VCaP (cell line): Measurements from ENCODE around the gene ZSCAN9.

Experiments
- H3K27ac ChIP-seq: fragments of 450-650 bp; 2 replicates; pipeline ENCODE4 v1.5.1; 2017
- TF ChIP-seq, protein P1 (sequence below): fragments of 450-650 bp; conservative IDR thresholded peaks from 2 replicates; pipeline ENCODE4 v1.5.1; 2017; ENCODE audit warnings: mild to moderate bottlenecking, moderate library complexity

ZSCAN9 gene

DNA sequence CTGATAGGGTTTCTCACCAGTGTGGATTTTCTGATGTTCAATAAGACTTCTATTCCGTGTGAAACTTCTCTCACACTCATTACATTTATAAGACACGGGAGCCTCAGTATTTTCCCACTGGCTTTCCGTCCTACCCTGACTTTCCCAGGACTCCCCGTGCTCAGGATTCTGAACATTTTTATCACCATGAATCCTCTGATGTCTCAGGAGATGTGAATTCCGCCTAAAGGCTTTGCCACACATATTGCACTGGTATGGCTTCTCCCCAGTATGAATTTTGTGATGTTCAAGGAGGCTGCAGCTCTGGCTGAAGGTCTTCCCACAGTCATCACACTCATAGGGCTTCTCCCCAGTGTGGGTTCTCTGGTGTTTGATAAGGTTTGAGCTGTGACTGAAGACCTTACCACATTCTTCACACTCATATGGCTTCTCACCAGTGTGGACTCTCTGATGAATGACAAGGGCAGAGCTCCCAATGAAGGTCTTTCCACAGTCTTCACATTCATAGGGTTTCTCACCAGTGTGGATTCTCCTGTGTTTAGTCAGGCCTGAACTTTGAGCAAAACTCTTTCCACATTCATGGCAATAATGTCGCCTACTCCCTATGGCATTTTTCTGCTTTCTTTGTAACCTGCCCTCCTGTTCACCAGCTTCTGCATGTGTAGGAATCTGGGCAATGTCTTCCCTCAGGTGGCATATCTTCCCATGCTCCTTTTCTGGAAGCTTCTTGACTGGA is 20.3 kb downstream of the ZSCAN9 start:
- TF ChIP-seq, protein P1, sequence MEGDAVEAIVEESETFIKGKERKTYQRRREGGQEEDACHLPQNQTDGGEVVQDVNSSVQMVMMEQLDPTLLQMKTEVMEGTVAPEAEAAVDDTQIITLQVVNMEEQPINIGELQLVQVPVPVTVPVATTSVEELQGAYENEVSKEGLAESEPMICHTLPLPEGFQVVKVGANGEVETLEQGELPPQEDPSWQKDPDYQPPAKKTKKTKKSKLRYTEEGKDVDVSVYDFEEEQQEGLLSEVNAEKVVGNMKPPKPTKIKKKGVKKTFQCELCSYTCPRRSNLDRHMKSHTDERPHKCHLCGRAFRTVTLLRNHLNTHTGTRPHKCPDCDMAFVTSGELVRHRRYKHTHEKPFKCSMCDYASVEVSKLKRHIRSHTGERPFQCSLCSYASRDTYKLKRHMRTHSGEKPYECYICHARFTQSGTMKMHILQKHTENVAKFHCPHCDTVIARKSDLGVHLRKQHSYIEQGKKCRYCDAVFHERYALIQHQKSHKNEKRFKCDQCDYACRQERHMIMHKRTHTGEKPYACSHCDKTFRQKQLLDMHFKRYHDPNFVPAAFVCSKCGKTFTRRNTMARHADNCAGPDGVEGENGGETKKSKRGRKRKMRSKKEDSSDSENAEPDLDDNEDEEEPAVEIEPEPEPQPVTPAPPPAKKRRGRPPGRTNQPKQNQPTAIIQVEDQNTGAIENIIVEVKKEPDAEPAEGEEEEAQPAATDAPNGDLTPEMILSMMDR, result no peak

DNA sequence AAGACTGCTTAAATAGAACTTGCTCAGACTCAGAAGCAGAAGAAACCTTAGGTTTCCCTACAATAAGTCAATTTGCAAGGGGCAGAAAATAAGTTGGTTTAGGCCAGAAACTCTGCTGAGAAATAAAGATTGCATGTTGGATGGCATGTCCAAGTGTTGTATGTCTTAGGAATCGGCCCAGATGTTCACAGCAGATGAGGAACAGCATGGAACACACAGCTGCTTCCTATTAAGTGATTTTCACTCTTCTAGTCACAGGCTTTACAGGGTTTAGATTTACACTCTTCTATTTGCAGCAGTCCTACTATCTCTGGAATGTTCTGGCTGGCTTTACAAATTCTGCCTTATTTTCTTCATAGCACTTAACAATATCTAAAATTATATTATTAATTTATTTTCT is 23.8 kb downstream of the ZSCAN9 start:
- TF ChIP-seq, protein P1, result no peak
- H3K27ac ChIP-seq, result no peak overlapping the region

More for the DNA sequence above, 20.3 kb downstream of the ZSCAN9 start:
- H3K27ac ChIP-seq, result no peak overlapping the region

DNA sequence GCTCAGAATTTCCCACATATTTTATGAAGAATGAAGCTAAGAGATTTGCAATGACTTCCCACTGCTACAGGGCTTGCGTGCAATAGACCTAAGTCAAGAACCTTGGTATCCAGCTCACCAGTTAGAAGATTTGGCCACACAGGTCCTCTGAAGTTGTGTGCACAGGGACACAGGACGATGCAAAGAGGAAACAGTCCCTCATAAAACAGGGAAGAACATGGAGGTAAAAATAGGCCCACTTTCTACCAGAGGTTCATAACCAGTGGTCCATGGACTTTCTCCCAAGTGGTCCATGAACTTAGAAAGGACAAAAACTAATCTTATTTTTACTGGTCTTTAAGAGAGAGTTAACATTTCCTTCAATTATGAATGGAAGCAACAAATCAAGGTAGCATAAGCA is 25.7 kb downstream of the ZSCAN9 start:
- no peak overlapping the region for H3K27ac ChIP-seq
- TF ChIP-seq, protein P1, result no peak

DNA sequence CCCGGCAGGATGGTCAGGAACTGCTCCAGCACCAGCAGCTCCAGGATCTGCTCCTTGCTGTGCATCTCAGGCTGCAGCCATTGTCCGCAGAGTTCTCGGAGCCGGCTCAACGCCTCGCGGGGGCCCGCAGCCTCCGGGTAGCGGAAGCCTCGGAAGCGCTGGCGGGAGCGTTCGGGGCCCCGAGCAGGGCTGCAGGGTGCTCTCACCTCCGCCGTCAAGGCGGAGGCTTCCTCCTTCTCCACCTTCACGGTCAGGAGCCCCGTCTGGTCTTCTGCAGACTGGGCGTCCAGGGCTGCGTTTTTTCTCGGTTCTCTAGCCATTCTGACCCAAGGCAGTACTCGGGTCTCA is 26.6 kb downstream of the ZSCAN9 start:
- TF ChIP-seq, protein P1, result no peak
- peak overlapping the region; percentile 72 for H3K27ac ChIP-seq

DNA sequence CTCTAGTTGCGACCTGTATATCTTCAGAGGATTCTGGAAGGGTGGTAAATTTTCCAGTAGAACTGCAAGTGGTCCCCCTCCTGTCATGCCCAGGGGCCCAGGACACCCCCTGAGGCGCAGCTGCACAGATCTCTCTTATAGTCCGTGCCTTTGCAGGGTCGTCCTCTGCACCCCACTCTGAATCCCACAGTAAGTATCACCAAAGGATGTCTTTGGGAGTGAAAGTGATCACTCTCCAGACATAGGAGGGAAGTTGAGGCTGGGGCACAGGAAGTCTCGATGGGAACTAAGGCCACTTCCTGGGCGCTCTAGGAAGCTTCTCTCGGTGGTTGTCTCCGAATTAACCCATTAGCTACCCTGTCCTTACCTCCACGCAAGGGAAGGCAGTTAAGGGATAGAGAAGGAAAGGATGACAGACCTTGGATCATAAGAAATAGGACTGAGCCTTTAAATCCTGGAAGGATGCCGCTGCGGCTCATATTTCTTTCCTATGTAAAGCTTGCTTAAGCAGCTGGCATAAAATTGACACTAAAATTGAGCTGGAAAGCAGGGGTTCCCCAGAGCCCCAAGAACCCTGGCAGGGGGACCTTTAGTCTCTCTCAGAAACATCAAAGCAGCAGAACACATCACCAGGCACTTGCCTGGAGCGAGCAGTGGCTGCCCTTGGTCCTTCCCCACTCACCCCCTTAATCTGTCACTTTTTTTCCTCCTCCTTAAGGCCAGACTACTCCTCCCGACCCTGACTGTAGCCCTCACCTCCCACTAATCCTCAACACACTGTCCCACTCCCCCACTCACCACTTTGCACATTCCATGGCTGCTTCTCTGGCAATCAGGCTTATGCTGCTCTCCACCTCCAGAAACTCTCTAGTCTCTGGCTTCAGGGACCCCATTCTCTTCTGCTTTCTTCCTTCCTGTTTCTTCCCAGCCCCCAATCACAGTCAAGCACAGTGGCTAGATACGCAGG is 27.2 kb downstream of the ZSCAN9 start, which contains the start of gene ZKSCAN4:
Gene ZKSCAN4, minus strand, starts transcription at position 261 of the 967 bp plus-strand sequence. CDS start 289 bp downstream, outside the sequence.
- H3K27ac ChIP-seq, result peak within 1 kb of the TSS; percentile 72
- TF ChIP-seq, protein P1, result no peak

DNA sequence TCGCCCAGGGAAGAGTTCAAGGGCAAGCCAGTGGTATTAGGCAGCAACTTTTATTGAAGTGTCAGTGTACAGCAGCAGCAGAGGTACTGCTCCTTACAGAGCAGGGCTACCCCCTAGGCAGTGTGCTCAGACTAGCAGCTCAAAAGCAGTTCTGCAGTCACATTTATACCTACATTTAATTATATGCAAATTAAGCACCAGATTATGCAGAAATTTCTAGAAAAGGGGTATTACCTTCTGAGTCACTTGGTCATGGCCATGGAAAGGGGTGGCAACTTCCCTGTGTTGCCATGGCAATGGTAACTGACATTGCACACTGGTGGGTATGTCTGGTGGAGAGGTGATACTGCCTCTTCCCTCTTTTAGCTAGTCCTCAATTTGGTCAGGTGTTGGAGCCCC is 29.0 kb downstream of the ZSCAN9 start:
- TF ChIP-seq, protein P1, result no peak
- H3K27ac ChIP-seq, result no peak overlapping the region

DNA sequence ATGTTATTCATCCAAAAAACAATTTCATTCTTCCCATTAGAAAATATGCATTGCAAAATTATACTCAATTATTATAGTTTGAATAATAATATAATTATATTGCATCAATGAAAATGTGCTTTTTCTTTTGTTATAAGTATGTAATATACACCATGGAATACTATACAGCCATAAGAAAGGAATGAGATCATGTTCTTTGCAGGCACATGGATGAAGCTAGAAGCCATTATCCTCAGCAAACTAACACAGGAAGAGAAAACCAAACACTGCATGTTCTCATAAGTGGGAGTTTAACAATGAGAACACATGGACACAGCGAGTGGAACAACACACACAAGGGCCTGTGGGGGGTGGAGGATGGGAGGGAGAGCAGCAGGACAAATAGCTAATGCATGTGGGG is 32.0 kb downstream of the ZSCAN9 start:
- no peak overlapping the region for H3K27ac ChIP-seq
- TF ChIP-seq, protein P1, result no peak
